ENCODE results near the gene CD52. TPM values are rescaled to one million over a fixed set of nuclear protein-coding genes. Genes with fewer than 3 reads are reported as not detected.
A peak's percentile ranks its signal among the peaks of the same experiment; 100 is the strongest.

CD52 gene
- total and polyA plus RNA-seq, 2 of the 13 experiments (the other 11 are each of a cell fraction or from before 2014, with no cell fraction given), result 0.32 TPM; not detected in 1

DNA sequence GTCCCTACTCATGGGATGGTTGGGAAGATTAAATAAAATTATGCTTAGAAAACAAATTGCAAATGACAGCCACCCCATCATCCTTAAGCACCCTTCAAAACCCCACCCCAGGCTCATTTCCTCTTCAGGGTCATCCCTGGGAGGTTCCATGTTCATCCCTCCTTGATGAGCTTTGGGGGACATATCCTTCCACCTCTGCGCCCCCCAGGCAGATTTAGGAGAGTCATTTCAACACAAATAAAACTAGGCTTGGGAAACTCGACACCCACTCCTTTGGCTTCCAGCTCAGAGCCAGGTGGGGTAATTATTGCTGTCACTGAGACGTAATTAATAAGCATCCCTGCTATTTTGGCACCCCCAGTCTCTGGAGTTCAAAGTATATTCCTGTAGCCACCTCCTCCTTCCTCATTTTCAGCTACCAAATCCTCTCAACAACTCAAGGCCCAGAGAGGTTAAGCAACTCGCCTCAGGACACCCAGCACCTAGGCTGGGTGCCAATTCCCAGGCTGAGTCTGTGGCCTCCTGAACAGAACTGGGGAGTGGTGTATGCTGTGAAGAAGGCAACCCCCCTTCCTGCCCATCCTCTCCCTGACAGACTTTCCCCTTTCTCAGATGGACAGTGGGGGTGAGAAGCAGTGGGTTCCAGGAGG is 35.6 kb downstream of the CD52 start:
- H2AFZ ChIP-seq (ENCODE audit: low read length), result no peak overlapping the region
- in situ Hi-C loops (cut with HindIII; ENCODE audit: extremely low pct_ligation_motif_present, low pct_unique_long_range_greater_than_20kb), result no loop called here
- FAIRE-seq, result no peak
- H3K4me1 ChIP-seq (ENCODE audit: insufficient read depth, low read length), result peaks cover 95% of the 10 kb centered on the region
- no peak for ATAC-seq
- no TSS peak for BruUV-seq (replicated peaks)
- H3K27ac ChIP-seq (ENCODE audit: extremely low read length, insufficient read depth, low read length), result peak overlapping the region; percentile 100
- peak overlapping the region in 2 of 3 experiments; percentile 6 to 64; a peak in 4 of 6 replicates for H3K4me3 ChIP-seq (replicated peaks in 1 of 3; ENCODE audit: insufficient read depth in 1 of 3, low read depth in 2 of 3, low read length in 3 of 3)
- H3K27me3 ChIP-seq (ENCODE audit: control insufficient read depth in 1 of 2, insufficient read depth in 2 of 2, low read length in 2 of 2), result no peaks in the 10 kb centered on the region
- peak overlapping the region; percentile 97 for H3K9ac ChIP-seq (ENCODE audit: insufficient read depth, low read depth, low read length)
- H3K79me2 ChIP-seq (ENCODE audit: insufficient read depth, low read length), result peaks cover 5% of the 10 kb centered on the region
- TF ChIP-seq ZNF768 (CRISPR knock-in tag; IDR thresholded peaks at IDR 0.05) (peak; percentile 99), RBAK (CRISPR knock-in tag; IDR thresholded peaks at IDR 0.05) (no peak), ZMYM3 (CRISPR knock-in tag; IDR thresholded peaks at IDR 0.05) (peak; percentile 91)
- CTCF ChIA-PET (ENCODE audit: low intra/inter-chr PET ratio, low total read pairs), result no interaction called here
- DNase-seq (ENCODE audit: low spot score), result no peak
- H4K20me1 ChIP-seq (ENCODE audit: insufficient read depth, low read length), result no peaks in the 10 kb centered on the region
- WGBS (ENCODE audit: low lambda C conversion rate), result 86% methylated on average over 4 of the region's 4 CpGs
- peak overlapping the region; percentile 90 for H3K4me2 ChIP-seq (ENCODE audit: low read depth, low read length)
- H3K36me3 ChIP-seq (replicated peaks in 1 of 2; ENCODE audit: control insufficient read depth in 1 of 2, insufficient read depth in 2 of 2, low read length in 2 of 2), result no peaks in the 10 kb centered on the region
- intact Hi-C loops (cut with micrococcal nuclease; ENCODE audit: unreplicated experiment), result no loop called here
- POLR2A ChIA-PET, result interaction anchor here (0.8 kb wide), 1 partner anchor 26 kb away, joined by 3 read pairs; no protein-coding TSS in a partner anchor
- H3K9me3 ChIP-seq (ENCODE audit: low read length), result no peaks in the 10 kb centered on the region

DNA sequence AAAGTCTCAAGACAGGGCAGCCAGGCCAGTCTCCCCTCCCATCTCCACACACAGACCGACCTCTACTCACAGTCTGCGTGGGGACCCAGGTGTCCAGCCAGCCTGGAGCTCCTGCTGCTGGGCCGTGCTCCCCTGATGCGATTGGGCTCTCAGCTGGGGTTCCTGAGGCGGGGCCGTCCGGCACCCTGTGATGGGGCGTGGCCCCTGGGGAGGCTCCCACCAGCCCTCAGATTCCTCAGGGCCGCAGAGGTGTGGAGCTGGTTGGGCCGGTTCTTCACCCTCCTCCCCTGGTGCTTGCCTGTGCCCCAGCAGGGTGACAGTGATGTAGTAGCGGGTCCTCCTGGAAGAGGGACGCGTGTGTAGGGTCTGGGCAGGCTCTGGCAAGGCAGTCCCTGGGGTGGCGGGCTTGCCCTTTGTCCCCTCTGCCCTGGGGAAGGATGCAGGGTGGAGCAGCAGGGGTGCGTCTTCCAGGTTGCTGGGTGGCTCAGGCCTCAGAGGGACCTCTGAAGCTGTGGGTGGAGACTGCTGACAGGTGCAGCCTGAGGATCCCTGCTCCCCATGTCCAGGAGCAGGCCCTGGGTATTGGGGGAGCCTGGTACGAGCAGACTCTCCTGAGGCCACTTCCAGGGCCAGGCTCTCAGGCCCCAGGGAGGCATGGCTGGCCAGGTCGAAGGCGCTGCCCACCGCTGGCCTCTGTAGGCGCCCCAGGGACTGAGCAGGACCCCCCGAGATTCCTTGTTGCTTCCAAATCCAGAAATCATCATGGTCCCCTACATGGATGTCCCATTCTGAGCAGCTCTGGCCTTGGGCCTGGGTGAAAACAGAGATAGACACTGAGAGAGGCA is 36.4 kb downstream of the CD52 start, which contains the start of gene CRYBG2:
TSS of gene CRYBG2 (minus strand) at position 155 of the 845 bp plus-strand sequence. CDS start 7,473 bp downstream, outside the sequence.
- peak within 1 kb of the TSS; percentile 100 for H3K27ac ChIP-seq (ENCODE audit: extremely low read length, insufficient read depth, low read length)
- H3K4me1 ChIP-seq (ENCODE audit: insufficient read depth, low read length), result peaks cover 97% of the 10 kb centered on the region
- CTCF ChIA-PET (ENCODE audit: low intra/inter-chr PET ratio, low total read pairs), result no interaction called here
- in situ Hi-C loops (cut with HindIII; ENCODE audit: extremely low pct_ligation_motif_present, low pct_unique_long_range_greater_than_20kb) (no loop called here), intact Hi-C loops (cut with micrococcal nuclease; ENCODE audit: unreplicated experiment) (no loop called here)
- POLR2A ChIA-PET, result interaction anchor here (0.6 to 1.7 kb wide), 2 partner anchors 74 to 539 kb away, joined by 3 to 4 read pairs; partner anchors contain the start of gene SH3BGRL3
- peaks cover 5% of the 10 kb centered on the region for H3K79me2 ChIP-seq (ENCODE audit: insufficient read depth, low read length)
- 64% methylated on average over 12 of the region's 21 CpGs for WGBS (ENCODE audit: low lambda C conversion rate)
- no peak within 1 kb of the TSS for H2AFZ ChIP-seq (ENCODE audit: low read length)
- H3K9ac ChIP-seq (ENCODE audit: insufficient read depth, low read depth, low read length), result peak within 1 kb of the TSS; percentile 97
- BruUV-seq (replicated peaks), result no TSS peak
- H3K36me3 ChIP-seq (replicated peaks in 1 of 2; ENCODE audit: control insufficient read depth in 1 of 2, insufficient read depth in 2 of 2, low read length in 2 of 2), result no peaks in the 10 kb centered on the region
- FAIRE-seq (no peak), DNase-seq (ENCODE audit: low spot score) (no peak), ATAC-seq (no peak)
- H4K20me1 ChIP-seq (ENCODE audit: insufficient read depth, low read length), result no peaks in the 10 kb centered on the region
- peak within 1 kb of the TSS; percentile 90 for H3K4me2 ChIP-seq (ENCODE audit: low read depth, low read length)
- peak within 1 kb of the TSS in 2 of 3 experiments; percentile 24 to 64; a peak in 4 of 6 replicates for H3K4me3 ChIP-seq (replicated peaks in 1 of 3; ENCODE audit: insufficient read depth in 1 of 3, low read depth in 2 of 3, low read length in 3 of 3)
- H3K27me3 ChIP-seq (ENCODE audit: control insufficient read depth in 1 of 2, insufficient read depth in 2 of 2, low read length in 2 of 2), result no peaks in the 10 kb centered on the region
- H3K9me3 ChIP-seq (ENCODE audit: low read length), result no peaks in the 10 kb centered on the region
- TF ChIP-seq HNRNPL (IDR thresholded peaks at IDR 0.05; ENCODE audit: low read depth, low read length) (0 out of 2 replicates have a peak, but pooled peaks have one; percentile 47), PHF5A (CRISPR knock-in tag; IDR thresholded peaks at IDR 0.05; ENCODE audit: low read depth, unreplicated experiment) (no peak), NCOA2 (CRISPR knock-in tag; IDR thresholded peaks at IDR 0.05) (no peak), HNRNPK (IDR thresholded peaks at IDR 0.05; ENCODE audit: low read depth, low read length, poor library complexity, severe bottlenecking) (no peak), BORCS8-MEF2B (CRISPR knock-in tag; IDR thresholded peaks at IDR 0.05) (0 out of 2 replicates have a peak, but pooled peaks have one; percentile 10), GATAD1 (CRISPR knock-in tag; IDR thresholded peaks at IDR 0.05) (no peak), ZNF572 (CRISPR knock-in tag; IDR thresholded peaks at IDR 0.05) (0 out of 2 replicates have a peak, but pooled peaks have one; percentile 21), MTA1 (CRISPR knock-in tag; IDR thresholded peaks at IDR 0.05; ENCODE audit: borderline replicate concordance) (peak; percentile 41; the same call in 1 of the 2 replicates), ZNF263 (CRISPR knock-in tag; IDR thresholded peaks at IDR 0.05) (peak; percentile 80), HDAC2 (CRISPR knock-in tag; IDR thresholded peaks at IDR 0.05) (no peak)
- TF ChIP-seq, protein P1, sequence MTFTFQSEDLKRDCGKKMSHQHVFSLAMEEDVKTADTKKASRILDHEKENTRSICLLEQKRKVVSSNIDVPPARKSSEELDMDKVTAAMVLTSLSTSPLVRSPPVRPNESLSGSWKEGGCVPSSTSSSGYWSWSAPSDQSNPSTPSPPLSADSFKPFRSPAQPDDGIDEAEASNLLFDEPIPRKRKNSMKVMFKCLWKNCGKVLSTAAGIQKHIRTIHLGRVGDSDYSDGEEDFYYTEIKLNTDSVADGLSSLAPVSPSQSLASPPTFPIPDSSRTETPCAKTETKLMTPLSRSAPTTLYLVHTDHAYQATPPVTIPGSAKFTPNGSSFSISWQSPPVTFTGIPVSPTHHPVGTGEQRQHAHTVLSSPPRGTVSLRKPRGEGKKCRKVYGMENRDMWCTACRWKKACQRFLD (CRISPR knock-in tag; IDR thresholded peaks at IDR 0.05; ENCODE audit: borderline replicate concordance), result no peak

All from HepG2 (cell line).